Measurements from ENCODE around the gene PPIG. TPM values are rescaled to one million over a fixed set of nuclear protein-coding genes. Genes with fewer than 3 reads are reported as not detected.

Gene PPIG
- total RNA-seq, 3 donors from 2014 or later, result 45.8 to 66.9 (median 49.2) TPM

DNA sequence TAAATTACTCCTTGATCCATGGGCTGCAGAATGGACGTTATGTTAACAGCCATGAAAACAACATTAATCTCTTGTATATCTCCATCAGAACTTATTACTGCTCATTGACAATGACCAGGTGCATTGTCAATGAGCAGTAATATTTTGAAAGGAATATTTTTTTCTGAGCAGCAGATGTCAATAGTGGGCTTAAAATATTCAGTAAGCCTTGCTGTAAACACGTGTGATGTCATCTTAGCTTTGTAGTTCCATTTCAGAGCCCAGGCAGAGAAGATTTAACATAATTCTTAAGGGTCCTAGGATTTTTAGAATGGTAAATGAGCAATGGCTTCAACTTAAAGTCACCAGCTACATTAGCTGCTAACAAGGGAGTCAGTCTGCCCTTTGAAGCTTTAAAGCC lies 83.4 kb downstream of the PPIG start:
- no peaks in the 10 kb centered on the region for H3K9me3 ChIP-seq
- no peaks in the 10 kb centered on the region for H3K4me1 ChIP-seq (ENCODE audit: low read depth)
- H3K4me3 ChIP-seq, result no peak overlapping the region
- DNase-seq, result no peak
- intact Hi-C loops (cut with DNase I, micrococcal nuclease), result no loop called here
- no peak for TF ChIP-seq CTCF (IDR thresholded peaks at IDR 0.05)
- ATAC-seq, result no peak
- H3K36me3 ChIP-seq (ENCODE audit: low read depth), result no peaks in the 10 kb centered on the region

GRCh38 chr2:169670215-169670651 lies 86.1 kb downstream of the PPIG start:
- TF ChIP-seq CTCF (IDR thresholded peaks at IDR 0.05), result no peak
- H3K4me3 ChIP-seq, result no peak overlapping the region
- no peak for DNase-seq
- H3K9me3 ChIP-seq, result no peaks in the 10 kb centered on the region
- intact Hi-C loops (cut with DNase I, micrococcal nuclease), result no loop called here
- ATAC-seq, result no peak
- H3K36me3 ChIP-seq (ENCODE audit: low read depth), result no peaks in the 10 kb centered on the region
- H3K4me1 ChIP-seq (ENCODE audit: low read depth), result no peaks in the 10 kb centered on the region

GRCh38 chr2:169670937-169671336 lies 86.8 kb downstream of the PPIG start:
- H3K36me3 ChIP-seq (ENCODE audit: low read depth), result no peaks in the 10 kb centered on the region
- H3K4me1 ChIP-seq (ENCODE audit: low read depth), result no peaks in the 10 kb centered on the region
- intact Hi-C loops (cut with DNase I, micrococcal nuclease), result no loop called here
- ATAC-seq, result no peak
- H3K9me3 ChIP-seq, result no peaks in the 10 kb centered on the region
- DNase-seq, result no peak
- TF ChIP-seq CTCF (IDR thresholded peaks at IDR 0.05), result no peak
- H3K4me3 ChIP-seq, result no peak overlapping the region

DNA sequence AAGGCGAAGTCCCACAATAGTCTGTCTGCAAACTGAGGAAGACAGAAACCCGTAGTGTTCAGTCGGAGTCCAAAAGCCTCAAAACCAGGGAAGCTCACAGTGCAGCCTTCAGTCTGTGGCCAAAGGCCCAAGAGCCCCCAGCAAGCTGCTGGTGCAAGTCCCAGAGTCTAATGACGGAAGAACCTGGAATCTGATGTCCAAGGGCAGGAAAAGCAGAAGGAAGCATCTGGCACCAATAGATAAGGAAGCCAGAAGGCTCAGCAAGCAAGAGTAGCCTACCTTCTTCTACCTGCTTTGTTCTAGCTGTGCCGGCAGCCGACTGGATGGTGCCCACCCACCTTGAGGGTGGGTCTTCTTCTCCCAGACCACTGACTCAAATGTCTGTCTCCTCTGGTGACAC lies 88.3 kb downstream of the PPIG start:
- no peaks in the 10 kb centered on the region for H3K36me3 ChIP-seq (ENCODE audit: low read depth)
- H3K9me3 ChIP-seq, result no peaks in the 10 kb centered on the region
- no peaks in the 10 kb centered on the region for H3K4me1 ChIP-seq (ENCODE audit: low read depth)
- ATAC-seq (no peak), DNase-seq (no peak)
- no peak for TF ChIP-seq CTCF (IDR thresholded peaks at IDR 0.05)
- H3K4me3 ChIP-seq, result no peak overlapping the region
- intact Hi-C loops (cut with DNase I, micrococcal nuclease), result no loop called here

DNA sequence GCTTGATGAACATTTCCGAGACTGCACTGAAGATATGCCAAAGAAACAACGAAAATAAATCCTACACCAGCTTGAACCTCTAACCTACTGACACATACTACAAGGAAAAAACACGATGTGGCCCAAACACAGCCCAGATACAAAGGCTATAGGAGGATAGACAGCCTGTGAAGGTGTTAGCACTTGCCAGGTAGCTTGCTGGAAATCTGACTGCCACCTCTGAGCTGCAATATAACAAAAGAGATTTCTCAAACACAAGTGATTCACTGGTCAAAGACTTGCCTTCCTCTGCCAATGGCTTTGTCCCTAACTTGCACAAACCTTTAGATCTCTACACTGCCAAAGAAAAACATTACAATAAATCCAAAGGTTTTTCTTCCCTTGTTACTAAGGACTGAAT lies 89.0 kb downstream of the PPIG start:
- Histone ChIP-seq H3K9me3 (no peaks in the 10 kb centered on the region), H3K4me3 (no peak overlapping the region), H3K4me1 (ENCODE audit: low read depth) (no peaks in the 10 kb centered on the region), H3K36me3 (ENCODE audit: low read depth) (no peaks in the 10 kb centered on the region)
- intact Hi-C loops (cut with DNase I, micrococcal nuclease), result no loop called here
- no peak for TF ChIP-seq CTCF (IDR thresholded peaks at IDR 0.05)
- ATAC-seq (no peak), DNase-seq (no peak)

GRCh38 chr2:169673921-169674320 lies 89.8 kb downstream of the PPIG start:
- H3K36me3 ChIP-seq (ENCODE audit: low read depth), result no peaks in the 10 kb centered on the region
- no peaks in the 10 kb centered on the region for H3K4me1 ChIP-seq (ENCODE audit: low read depth)
- ATAC-seq (no peak), DNase-seq (no peak)
- TF ChIP-seq CTCF (IDR thresholded peaks at IDR 0.05), result no peak
- intact Hi-C loops (cut with DNase I, micrococcal nuclease), result no loop called here
- no peaks in the 10 kb centered on the region for H3K9me3 ChIP-seq
- no peak overlapping the region for H3K4me3 ChIP-seq
